MCF 10A (cell line): ENCODE results near the gene GYPC. TPM values are rescaled to one million over a fixed set of nuclear protein-coding genes. Genes with fewer than 3 reads are reported as not detected.

ENCODE experiments used
- BruUV-seq: library from RNA; stranded (reverse); fragments of 400-500 nt; replicated peaks from 2 replicates; lab custom pipeline; 2021; lab: Mats Ljungman, UMichigan
- CTCF ChIA-PET: fragments of 300-600 bp; sonication (Branson Sonifier 250); formaldehyde crosslinking; extraction: SDS; loops from one replicate; lab custom pipeline; 2021; ENCODE audit warnings: antibody characterized with exemption, inconsistent platforms; lab: Yijun Ruan, JAX
- POLR2A ChIA-PET: fragments of 300-600, 350-650 bp; sonication (Branson Sonifier 250); formaldehyde crosslinking; extraction: SDS; loops from one replicate; lab custom pipeline; 2020; ENCODE audit warnings: antibody characterized with exemption, inconsistent platforms; lab: Yijun Ruan, JAX
- DNase-seq: peaks from one replicate; pipeline ENCODE4 v3.0.0-alpha.2; 2018; ENCODE audit not compliant: unreplicated experiment
- H3K27ac Mint-ChIP-seq: one replicate; pipeline ENCODE4 v1.8.0; 2022; ENCODE audit warnings: mild to moderate bottlenecking, low read depth, mixed read lengths; ENCODE audit not compliant: unreplicated experiment
- H3K27me3 Mint-ChIP-seq: one replicate; pipeline ENCODE4 v1.8.0; 2022; ENCODE audit warnings: mixed read lengths; ENCODE audit not compliant: insufficient read depth, unreplicated experiment
- H3K36me3 Mint-ChIP-seq: one replicate; pipeline ENCODE4 v1.8.0; 2022; ENCODE audit warnings: mild to moderate bottlenecking, moderate library complexity, mixed read lengths; ENCODE audit not compliant: insufficient read depth, unreplicated experiment
- H3K4me1 Mint-ChIP-seq: one replicate; pipeline ENCODE4 v1.8.0; 2022; ENCODE audit warnings: mixed read lengths; ENCODE audit not compliant: insufficient read depth, unreplicated experiment
- H3K4me3 Mint-ChIP-seq: one replicate; pipeline ENCODE4 v1.8.0; 2022; ENCODE audit warnings: mild to moderate bottlenecking, moderate library complexity, mixed read lengths; ENCODE audit not compliant: unreplicated experiment
- H3K9me3 Mint-ChIP-seq: one replicate; pipeline ENCODE4 v1.8.0; 2022; ENCODE audit warnings: mixed read lengths; ENCODE audit not compliant: unreplicated experiment
- CTCF ChIP-seq: fragments of 200-600 bp; IDR thresholded peaks from one replicate; pipeline ENCODE4 v1.8.0; 2022; ENCODE audit warnings: antibody characterized with exemption, mild to moderate bottlenecking; ENCODE audit not compliant: unreplicated experiment
- intact Hi-C: fragments of 100-400 bp; cut with micrococcal nuclease; formaldehyde crosslinking; loops from 2 replicates; pipeline ENCODE4 v1.14.1; 2022
- total RNA-seq: library from RNA; stranded (reverse); gene quantifications from 2 replicates; pipeline ENCODE4 v1.2.3, GENCODE V29; 2022

Gene GYPC
- total RNA-seq, 1 experiment from 2014 or later: not detected

GRCh38 chr2:126657636-126658318 lies 1.8 kb downstream of the GYPC start:
- Mint-ChIP-seq H3K27me3 (no peaks in the 10 kb centered on the region), H3K27ac (peak overlapping the region; percentile 66), H3K4me3 (no peak overlapping the region), H3K36me3 (peaks cover 10% of the 10 kb centered on the region), H3K9me3 (no peaks in the 10 kb centered on the region), H3K4me1 (peaks cover 21% of the 10 kb centered on the region)
- POLR2A ChIA-PET: no interaction called here
- CTCF ChIA-PET: interaction anchor here (0.6 to 1.1 kb wide), 2 partner anchors 130 to 1267 kb away, joined by 3 read pairs; no protein-coding TSS in a partner anchor
- no peak for TF ChIP-seq CTCF
- no TSS peak for BruUV-seq
- DNase-seq: peak; percentile 98
- intact Hi-C loops: no loop called here

DNA sequence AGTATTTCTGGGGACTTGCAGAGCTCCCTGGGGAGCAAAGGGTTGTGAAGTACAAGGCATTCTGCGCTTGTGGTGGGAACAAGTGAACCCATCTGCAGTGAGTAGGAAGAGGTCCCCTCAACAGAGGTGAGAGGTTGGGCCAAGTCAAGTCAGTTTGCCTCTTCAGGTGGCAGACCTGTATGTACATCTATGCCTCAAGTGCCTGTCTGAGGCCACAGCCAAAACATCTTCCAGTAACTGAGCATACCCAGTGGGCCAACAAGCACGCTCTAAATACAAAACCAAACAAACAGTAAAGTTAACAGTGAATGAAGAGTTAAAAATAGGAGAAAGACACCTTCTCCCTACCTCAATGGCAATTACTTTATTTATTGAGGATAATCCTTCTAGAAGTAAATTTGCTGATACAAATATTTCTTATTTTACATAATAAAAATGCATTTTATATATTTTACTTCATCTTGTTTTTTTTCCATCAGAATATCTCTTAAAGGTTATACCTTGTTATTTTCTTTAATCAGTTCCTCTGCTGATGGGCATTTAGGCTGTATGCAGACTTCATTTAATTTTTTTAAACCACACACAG lies 2.5 kb downstream of the GYPC start:
- BruUV-seq: no TSS peak
- Mint-ChIP-seq H3K4me1 (peaks cover 20% of the 10 kb centered on the region), H3K27ac (peak overlapping the region; percentile 66), H3K4me3 (no peak overlapping the region), H3K36me3 (peaks cover 6% of the 10 kb centered on the region), H3K27me3 (no peaks in the 10 kb centered on the region), H3K9me3 (no peaks in the 10 kb centered on the region)
- intact Hi-C loops: no loop called here
- DNase-seq: no peak
- TF ChIP-seq CTCF: no peak
- ChIA-PET CTCF (no interaction called here), POLR2A (no interaction called here)

GRCh38 chr2:126658905-126659561 lies 3.1 kb downstream of the GYPC start:
- CTCF ChIA-PET: no interaction called here
- POLR2A ChIA-PET: no interaction called here
- H3K36me3 Mint-ChIP-seq: peaks cover 5% of the 10 kb centered on the region
- DNase-seq: no peak
- intact Hi-C loops: no loop called here
- peaks cover 20% of the 10 kb centered on the region for H3K4me1 Mint-ChIP-seq
- BruUV-seq: no TSS peak
- H3K27me3 Mint-ChIP-seq: no peaks in the 10 kb centered on the region
- H3K9me3 Mint-ChIP-seq: no peaks in the 10 kb centered on the region
- no peak for TF ChIP-seq CTCF
- H3K27ac Mint-ChIP-seq: peak overlapping the region; percentile 66
- H3K4me3 Mint-ChIP-seq: no peak overlapping the region
